ENCODE data around the gene USP17L21.
"Not testable (repeated sequence)": the region's sequence is repeated elsewhere in the genome, so short reads cannot be mapped to it uniquely, and the experiment has no call there.

The USP17L21 gene, protein sequence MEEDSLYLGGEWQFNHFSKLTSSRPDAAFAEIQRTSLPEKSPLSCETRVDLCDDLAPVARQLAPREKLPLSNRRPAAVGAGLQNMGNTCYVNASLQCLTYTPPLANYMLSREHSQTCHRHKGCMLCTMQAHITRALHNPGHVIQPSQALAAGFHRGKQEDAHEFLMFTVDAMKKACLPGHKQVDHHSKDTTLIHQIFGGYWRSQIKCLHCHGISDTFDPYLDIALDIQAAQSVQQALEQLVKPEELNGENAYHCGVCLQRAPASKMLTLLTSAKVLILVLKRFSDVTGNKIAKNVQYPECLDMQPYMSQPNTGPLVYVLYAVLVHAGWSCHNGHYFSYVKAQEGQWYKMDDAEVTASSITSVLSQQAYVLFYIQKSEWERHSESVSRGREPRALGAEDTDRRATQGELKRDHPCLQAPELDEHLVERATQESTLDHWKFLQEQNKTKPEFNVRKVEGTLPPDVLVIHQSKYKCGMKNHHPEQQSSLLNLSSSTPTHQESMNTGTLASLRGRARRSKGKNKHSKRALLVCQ
- total RNA-seq: 0 reads per million in 2 donors

DNA sequence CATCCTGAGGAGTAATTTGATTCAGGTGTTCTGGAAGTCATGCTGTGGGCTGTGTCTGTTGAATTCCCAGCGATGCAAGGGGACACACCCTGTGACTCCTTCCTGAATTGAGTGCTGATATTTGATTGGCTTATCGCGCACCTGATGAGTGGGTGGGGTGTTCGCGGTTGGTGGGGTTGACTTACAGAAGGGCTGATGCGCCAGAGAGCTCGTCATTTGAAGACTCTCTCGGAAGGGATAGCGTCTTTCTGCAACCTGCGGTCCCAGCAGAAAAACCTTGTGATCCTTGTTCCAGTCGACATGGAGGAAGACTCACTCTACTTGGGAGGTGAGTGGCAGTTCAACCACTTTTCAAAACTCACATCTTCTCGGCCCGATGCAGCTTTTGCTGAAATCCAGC, at the start of gene USP17L21:
Gene USP17L21 (plus strand): TSS at position 301 of the 400 bp plus-strand sequence. CDS start 0 bp downstream, at position 301.
- not testable (repeated sequence) for DNase-seq

DNA sequence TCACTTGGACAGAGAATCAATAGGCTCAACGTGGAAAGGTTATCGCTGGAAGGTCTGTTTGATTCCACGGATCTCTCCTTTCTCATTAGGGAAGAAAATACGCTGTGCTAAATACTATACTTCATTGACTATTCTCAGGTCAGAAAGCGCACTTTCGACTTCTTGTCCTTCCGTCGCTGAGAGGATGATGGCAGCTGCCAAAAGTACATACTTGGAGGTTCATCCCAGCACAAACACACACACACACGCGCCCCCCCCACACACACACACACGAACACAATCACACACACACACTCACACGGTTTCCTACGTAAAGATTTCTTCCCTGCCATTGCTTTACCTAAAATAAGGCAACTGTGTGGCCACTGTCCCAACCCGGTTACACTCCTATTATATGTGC, 48.0 kb upstream of the USP17L21 start:
- DNase-seq: not testable (repeated sequence)

DNA sequence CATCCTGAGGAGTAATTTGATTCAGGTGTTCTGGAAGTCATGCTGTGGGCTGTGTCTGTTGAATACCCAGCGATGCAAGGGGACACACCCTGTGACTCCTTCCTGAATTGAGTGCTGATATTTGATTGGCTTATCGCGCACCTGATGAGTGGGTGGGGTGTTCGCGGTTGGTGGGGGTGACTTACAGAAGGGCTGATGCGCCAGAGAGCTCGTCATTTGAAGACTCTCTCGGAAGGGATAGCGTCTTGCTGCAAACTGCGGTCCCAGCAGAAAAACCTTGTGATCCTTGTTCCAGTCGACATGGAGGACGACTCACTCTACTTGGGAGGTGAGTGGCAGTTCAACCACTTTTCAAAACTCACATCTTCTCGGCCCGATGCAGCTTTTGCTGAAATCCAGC, 47.6 kb upstream of the USP17L21 start, which contains the start of gene USP17L11:
Gene USP17L11 (plus strand): TSS at position 301 of the 400 bp plus-strand sequence. CDS start 0 bp downstream, at position 301.
- not testable (repeated sequence) for DNase-seq

DNA sequence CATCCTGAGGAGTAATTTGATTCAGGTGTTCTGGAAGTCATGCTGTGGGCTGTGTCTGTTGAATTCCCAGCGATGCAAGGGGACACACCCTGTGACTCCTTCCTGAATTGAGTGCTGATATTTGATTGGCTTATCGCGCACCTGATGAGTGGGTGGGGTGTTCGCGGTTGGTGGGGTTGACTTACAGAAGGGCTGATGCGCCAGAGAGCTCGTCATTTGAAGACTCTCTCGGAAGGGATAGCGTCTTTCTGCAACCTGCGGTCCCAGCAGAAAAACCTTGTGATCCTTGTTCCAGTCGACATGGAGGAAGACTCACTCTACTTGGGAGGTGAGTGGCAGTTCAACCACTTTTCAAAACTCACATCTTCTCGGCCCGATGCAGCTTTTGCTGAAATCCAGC, 42.8 kb upstream of the USP17L21 start, which contains the start of gene USP17L12:
Gene USP17L12 (plus strand): TSS at position 301 of the 400 bp plus-strand sequence. CDS start 0 bp downstream, at position 301.
- DNase-seq: not testable (repeated sequence)

DNA sequence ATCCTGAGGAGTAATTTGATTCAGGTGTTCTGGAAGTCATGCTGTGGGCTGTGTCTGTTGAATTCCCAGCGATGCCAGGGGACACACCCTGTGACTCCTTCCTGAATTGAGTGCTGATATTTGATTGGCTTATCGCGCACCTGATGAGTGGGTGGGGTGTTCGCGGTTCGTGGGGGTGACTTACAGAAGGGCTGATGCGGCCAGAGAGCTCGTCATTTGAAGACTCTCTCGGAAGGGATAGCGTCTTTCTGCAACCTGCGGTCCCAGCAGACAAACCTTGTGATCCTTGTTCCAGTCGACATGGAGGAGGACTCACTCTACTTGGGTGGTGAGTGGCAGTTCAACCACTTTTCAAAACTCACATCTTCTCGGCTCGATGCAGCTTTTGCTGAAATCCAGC, 38.1 kb upstream of the USP17L21 start, which contains the start of gene USP17L13:
Gene USP17L13 (plus strand): TSS at position 301 of the 400 bp plus-strand sequence. CDS start 0 bp downstream, at position 301.
- not testable (repeated sequence) for DNase-seq

DNA sequence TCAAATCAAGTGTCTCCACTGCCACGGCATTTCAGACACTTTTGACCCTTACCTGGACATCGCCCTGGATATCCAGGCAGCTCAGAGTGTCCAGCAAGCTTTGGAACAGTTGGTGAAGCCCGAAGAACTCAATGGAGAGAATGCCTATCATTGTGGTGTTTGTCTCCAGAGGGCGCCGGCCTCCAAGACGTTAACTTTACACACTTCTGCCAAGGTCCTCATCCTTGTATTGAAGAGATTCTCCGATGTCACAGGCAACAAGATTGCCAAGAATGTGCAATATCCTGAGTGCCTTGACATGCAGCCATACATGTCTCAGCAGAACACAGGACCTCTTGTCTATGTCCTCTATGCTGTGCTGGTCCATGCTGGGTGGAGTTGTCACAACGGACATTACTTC, 32.4 kb upstream of the USP17L21 start:
- DNase-seq: not testable (repeated sequence)

DNA sequence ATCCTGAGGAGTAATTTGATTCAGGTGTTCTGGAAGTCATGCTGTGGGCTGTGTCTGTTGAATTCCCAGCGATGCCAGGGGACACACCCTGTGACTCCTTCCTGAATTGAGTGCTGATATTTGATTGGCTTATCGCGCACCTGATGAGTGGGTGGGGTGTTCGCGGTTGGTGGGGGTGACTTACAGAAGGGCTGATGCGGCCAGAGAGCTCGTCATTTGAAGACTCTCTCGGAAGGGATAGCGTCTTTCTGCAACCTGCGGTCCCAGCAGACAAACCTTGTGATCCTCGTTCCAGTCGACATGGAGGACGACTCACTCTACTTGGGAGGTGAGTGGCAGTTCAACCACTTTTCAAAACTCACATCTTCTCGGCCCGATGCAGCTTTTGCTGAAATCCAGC, 28.6 kb upstream of the USP17L21 start, which contains the start of gene USP17L15:
Gene USP17L15 (plus strand): TSS at position 301 of the 400 bp plus-strand sequence. CDS start 0 bp downstream, at position 301.
- DNase-seq: not testable (repeated sequence)

DNA sequence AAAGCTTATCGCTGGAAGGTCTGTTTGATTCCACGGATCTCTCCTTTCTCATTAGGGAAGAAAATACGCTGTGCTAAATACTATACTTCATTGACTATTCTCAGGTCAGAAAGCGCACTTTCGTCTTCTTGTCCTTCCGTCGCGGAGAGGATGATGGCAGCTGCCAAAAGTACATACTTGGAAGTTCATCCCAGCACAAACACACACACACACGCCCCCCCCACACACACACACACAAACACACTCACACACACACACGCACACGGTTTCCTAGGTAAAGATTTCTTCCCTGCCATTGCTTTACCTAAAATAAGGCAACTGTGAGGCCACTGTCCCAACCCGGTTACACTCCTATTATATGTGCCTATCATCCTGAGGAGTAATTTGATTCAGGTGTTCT, 24.2 kb upstream of the USP17L21 start:
- not testable (repeated sequence) for DNase-seq

DNA sequence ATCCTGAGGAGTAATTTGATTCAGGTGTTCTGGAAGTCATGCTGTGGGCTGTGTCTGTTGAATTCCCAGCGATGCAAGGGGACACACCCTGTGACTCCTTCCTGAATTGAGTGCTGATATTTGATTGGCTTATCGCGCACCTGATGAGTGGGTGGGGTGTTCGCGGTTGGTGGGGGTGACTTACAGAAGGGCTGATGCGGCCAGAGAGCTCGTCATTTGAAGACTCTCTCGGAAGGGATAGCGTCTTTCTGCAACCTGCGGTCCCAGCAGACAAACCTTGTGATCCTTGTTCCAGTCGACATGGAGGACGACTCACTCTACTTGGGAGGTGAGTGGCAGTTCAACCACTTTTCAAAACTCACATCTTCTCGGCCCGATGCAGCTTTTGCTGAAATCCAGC, 19.1 kb upstream of the USP17L21 start, which contains the start of gene USP17L17:
Gene USP17L17 (plus strand): TSS at position 301 of the 400 bp plus-strand sequence. CDS start 0 bp downstream, at position 301.
- DNase-seq: not testable (repeated sequence)

DNA sequence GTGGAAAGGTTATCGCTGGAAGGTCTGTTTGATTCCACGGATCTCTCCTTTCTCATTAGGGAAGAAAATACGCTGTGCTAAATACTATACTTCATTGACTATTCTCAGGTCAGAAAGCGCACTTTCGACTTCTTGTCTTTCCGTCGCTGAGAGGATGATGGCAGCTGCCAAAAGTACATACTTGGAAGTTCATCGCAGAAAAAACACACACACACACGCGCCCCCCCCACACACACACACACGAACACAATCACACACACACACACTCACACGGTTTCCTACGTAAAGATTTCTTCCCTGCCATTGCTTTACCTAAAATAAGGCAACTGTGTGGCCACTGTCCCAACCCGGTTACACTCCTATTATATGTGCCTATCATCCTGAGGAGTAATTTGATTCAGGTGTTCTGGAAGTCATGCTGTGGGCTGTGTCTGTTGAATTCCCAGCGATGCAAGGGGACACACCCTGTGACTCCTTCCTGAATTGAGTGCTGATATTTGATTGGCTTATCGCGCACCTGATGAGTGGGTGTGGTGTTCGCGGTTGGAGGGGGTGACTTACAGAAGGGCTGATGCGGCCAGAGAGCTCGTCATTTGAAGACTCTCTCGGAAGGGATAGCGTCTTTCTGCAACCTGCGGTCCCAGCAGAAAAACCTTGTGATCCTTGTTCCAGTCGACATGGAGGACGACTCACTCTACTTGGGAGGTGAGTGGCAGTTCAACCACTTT, 14.6 kb upstream of the USP17L21 start, which contains the start of gene USP17L18:
Gene USP17L18 (plus strand): TSS at position 678 of the 728 bp plus-strand sequence. CDS start 0 bp downstream, at position 678.
- peak in 2 of 5 experiments; percentile 0 to 5 for DNase-seq

DNA sequence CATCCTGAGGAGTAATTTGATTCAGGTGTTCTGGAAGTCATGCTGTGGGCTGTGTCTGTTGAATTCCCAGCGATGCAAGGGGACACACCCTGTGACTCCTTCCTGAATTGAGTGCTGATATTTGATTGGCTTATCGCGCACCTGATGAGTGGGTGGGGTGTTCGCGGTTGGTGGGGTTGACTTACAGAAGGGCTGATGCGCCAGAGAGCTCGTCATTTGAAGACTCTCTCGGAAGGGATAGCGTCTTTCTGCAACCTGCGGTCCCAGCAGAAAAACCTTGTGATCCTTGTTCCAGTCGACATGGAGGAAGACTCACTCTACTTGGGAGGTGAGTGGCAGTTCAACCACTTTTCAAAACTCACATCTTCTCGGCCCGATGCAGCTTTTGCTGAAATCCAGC, 9.6 kb upstream of the USP17L21 start, which contains the start of gene USP17L19:
Gene USP17L19 (plus strand): TSS at position 301 of the 400 bp plus-strand sequence. CDS start 0 bp downstream, at position 301.
- not testable (repeated sequence) for DNase-seq

DNA sequence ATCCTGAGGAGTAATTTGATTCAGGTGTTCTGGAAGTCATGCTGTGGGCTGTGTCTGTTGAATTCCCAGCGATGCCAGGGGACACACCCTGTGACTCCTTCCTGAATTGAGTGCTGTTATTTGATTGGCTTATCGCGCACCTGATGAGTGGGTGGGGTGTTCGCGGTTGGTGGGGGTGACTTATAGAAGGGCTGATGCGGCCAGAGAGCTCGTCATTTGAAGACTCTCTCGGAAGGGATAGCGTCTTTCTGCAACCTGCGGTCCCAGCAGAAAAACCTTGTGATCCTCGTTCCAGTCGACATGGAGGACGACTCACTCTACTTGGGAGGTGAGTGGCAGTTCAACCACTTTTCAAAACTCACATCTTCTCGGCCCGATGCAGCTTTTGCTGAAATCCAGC, 4.8 kb upstream of the USP17L21 start, which contains the start of gene USP17L20:
Gene USP17L20 (plus strand): TSS at position 301 of the 400 bp plus-strand sequence. CDS start 0 bp downstream, at position 301.
- not testable (repeated sequence) for DNase-seq

DNA sequence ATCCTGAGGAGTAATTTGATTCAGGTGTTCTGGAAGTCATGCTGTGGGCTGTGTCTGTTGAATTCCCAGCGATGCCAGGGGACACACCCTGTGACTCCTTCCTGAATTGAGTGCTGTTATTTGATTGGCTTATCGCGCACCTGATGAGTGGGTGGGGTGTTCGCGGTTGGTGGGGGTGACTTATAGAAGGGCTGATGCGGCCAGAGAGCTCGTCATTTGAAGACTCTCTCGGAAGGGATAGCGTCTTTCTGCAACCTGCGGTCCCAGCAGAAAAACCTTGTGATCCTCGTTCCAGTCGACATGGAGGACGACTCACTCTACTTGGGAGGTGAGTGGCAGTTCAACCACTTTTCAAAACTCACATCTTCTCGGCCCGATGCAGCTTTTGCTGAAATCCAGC, 4.6 kb downstream of the USP17L21 start, which contains the start of gene USP17L22:
Gene USP17L22 (plus strand): TSS at position 301 of the 400 bp plus-strand sequence. CDS start 0 bp downstream, at position 301.
- not testable (repeated sequence) for DNase-seq

DNA sequence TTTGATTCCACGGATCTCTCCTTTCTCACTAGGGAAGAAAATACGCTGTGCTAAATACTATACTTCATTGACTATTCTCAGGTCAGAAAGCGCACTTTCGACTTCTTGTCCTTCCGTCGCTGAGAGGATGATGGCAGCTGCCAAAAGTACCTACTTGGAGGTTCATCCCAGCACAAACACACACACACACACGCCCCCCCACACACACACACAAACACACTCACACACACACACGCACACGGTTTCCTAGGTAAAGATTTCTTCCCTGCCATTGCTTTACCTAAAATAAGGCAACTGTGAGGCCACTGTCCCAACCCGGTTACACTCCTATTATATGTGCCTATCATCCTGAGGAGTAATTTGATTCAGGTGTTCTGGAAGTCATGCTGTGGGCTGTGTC, 9.0 kb downstream of the USP17L21 start:
- DNase-seq: peak in 1 of 5 experiments; percentile 23
